ENCODE results near the gene PRMT3. TPM values are rescaled to one million over a fixed set of nuclear protein-coding genes. Genes with fewer than 3 reads are reported as not detected.

PRMT3 gene
- total and polyA plus RNA-seq, 2 of the 13 experiments (the other 11 are each of a cell fraction or from before 2014, with no cell fraction given), result 9.1 to 27.7 TPM

- ChIA-PET POLR2A (no interaction called here), CTCF (ENCODE audit: low intra/inter-chr PET ratio, low total read pairs) (no interaction called here)
- no peaks in the 10 kb centered on the region for H3K36me3 ChIP-seq (replicated peaks in 1 of 2; ENCODE audit: control insufficient read depth in 1 of 2, insufficient read depth in 2 of 2, low read length in 2 of 2)
- DNase-seq (ENCODE audit: low spot score), result no peak
- 45% methylated on average over 5 of the region's 5 CpGs for WGBS (ENCODE audit: low lambda C conversion rate)
- H2AFZ ChIP-seq (ENCODE audit: low read length), result no peak overlapping the region
- no peaks in the 10 kb centered on the region for H3K9me3 ChIP-seq (ENCODE audit: low read length)
- FAIRE-seq, result no peak
- H3K27me3 ChIP-seq (ENCODE audit: control insufficient read depth in 1 of 2, insufficient read depth in 2 of 2, low read length in 2 of 2), result no peaks in the 10 kb centered on the region
- no peaks in the 10 kb centered on the region for H4K20me1 ChIP-seq (ENCODE audit: insufficient read depth, low read length)
- intact Hi-C loops (cut with micrococcal nuclease; ENCODE audit: unreplicated experiment), result no loop called here
- in situ Hi-C loops (cut with HindIII; ENCODE audit: extremely low pct_ligation_motif_present, low pct_unique_long_range_greater_than_20kb), result no loop called here
- no peak for TF ChIP-seq POLR2G (IDR thresholded peaks at IDR 0.05; ENCODE audit: low read depth, low read length)
- no peak overlapping the region for H3K4me2 ChIP-seq (ENCODE audit: low read depth, low read length)
- no peaks in the 10 kb centered on the region for H3K4me1 ChIP-seq (ENCODE audit: insufficient read depth, low read length)
- H3K79me2 ChIP-seq (ENCODE audit: insufficient read depth, low read length), result no peaks in the 10 kb centered on the region
- no peak overlapping the region for H3K4me3 ChIP-seq (replicated peaks in 1 of 3; ENCODE audit: insufficient read depth in 1 of 3, low read depth in 2 of 3, low read length in 3 of 3)
- peak; percentile 85 for ATAC-seq
- no peak overlapping the region for H3K9ac ChIP-seq (ENCODE audit: insufficient read depth, low read depth, low read length)
- no TSS peak for BruUV-seq (replicated peaks)
- H3K27ac ChIP-seq (ENCODE audit: extremely low read length, insufficient read depth, low read length), result no peak overlapping the region
These were observed 124.5 kb downstream of the PRMT3 start for GRCh38 chr11:20511982-20512381.

GRCh38 chr11:20512869-20513268, 125.4 kb downstream of the PRMT3 start:
- no peaks in the 10 kb centered on the region for H3K36me3 ChIP-seq (replicated peaks in 1 of 2; ENCODE audit: control insufficient read depth in 1 of 2, insufficient read depth in 2 of 2, low read length in 2 of 2)
- no peak overlapping the region for H3K4me3 ChIP-seq (replicated peaks in 1 of 3; ENCODE audit: insufficient read depth in 1 of 3, low read depth in 2 of 3, low read length in 3 of 3)
- H4K20me1 ChIP-seq (ENCODE audit: insufficient read depth, low read length), result no peaks in the 10 kb centered on the region
- intact Hi-C loops (cut with micrococcal nuclease; ENCODE audit: unreplicated experiment), result no loop called here
- CTCF ChIA-PET (ENCODE audit: low intra/inter-chr PET ratio, low total read pairs), result no interaction called here
- no TSS peak for BruUV-seq (replicated peaks)
- 0 out of 2 replicates have a peak, but pooled peaks cover under 1% of the 10 kb centered on the region for H3K4me1 ChIP-seq (ENCODE audit: insufficient read depth, low read length)
- DNase-seq (ENCODE audit: low spot score) (no peak), ATAC-seq (no peak), FAIRE-seq (no peak)
- 46% methylated on average over 4 of the region's 4 CpGs for WGBS (ENCODE audit: low lambda C conversion rate)
- H3K79me2 ChIP-seq (ENCODE audit: insufficient read depth, low read length), result no peaks in the 10 kb centered on the region
- H3K4me2 ChIP-seq (ENCODE audit: low read depth, low read length), result no peak overlapping the region
- no peak overlapping the region for H2AFZ ChIP-seq (ENCODE audit: low read length)
- no peaks in the 10 kb centered on the region for H3K9me3 ChIP-seq (ENCODE audit: low read length)
- TF ChIP-seq ZFP36 (IDR thresholded peaks at IDR 0.05; ENCODE audit: borderline replicate concordance, low read depth, low read length, partially characterized antibody) (no peak), NFYC (CRISPR knock-in tag; IDR thresholded peaks at IDR 0.05) (no peak), STAT6 (CRISPR knock-in tag; IDR thresholded peaks at IDR 0.05; ENCODE audit: borderline replicate concordance) (no peak), ZNF770 (CRISPR knock-in tag; IDR thresholded peaks at IDR 0.05) (peak; percentile 87)
- H3K27me3 ChIP-seq (ENCODE audit: control insufficient read depth in 1 of 2, insufficient read depth in 2 of 2, low read length in 2 of 2), result no peaks in the 10 kb centered on the region
- POLR2A ChIA-PET, result no interaction called here
- no peak overlapping the region for H3K9ac ChIP-seq (ENCODE audit: insufficient read depth, low read depth, low read length)
- no peak overlapping the region for H3K27ac ChIP-seq (ENCODE audit: extremely low read length, insufficient read depth, low read length)
- in situ Hi-C loops (cut with HindIII; ENCODE audit: extremely low pct_ligation_motif_present, low pct_unique_long_range_greater_than_20kb), result no loop called here
